IPS-11a (cell line): ENCODE results near the gene MAGEB18.

Experiments used
- H3K4me3 ChIP-seq: one replicate; pipeline ENCODE4 v1.5.1; 2013; ENCODE audit warnings: low read depth, low read length, control low read depth

The MAGEB18 gene

GRCh38 chrX:26138274-26138673 lies at the start of gene MAGEB18:
Gene MAGEB18, plus strand, starts transcription at chrX:26138343. Its CDS starts 643 bp downstream, at chrX:26138986.
- no peak within 1 kb of the TSS for H3K4me3 ChIP-seq

- no peak overlapping the region for H3K4me3 ChIP-seq
Measured at GRCh38 chrX:26100421-26100920, 37.7 kb upstream of the MAGEB18 start.

GRCh38 chrX:26109142-26109541 lies 29.0 kb upstream of the MAGEB18 start:
- H3K4me3 ChIP-seq = no peak overlapping the region

GRCh38 chrX:26146024-26146423 lies 7.9 kb downstream of the MAGEB18 start:
- H3K4me3 ChIP-seq = no peak overlapping the region

GRCh38 chrX:26160301-26160700 lies 22.2 kb downstream of the MAGEB18 start, which contains the start of gene MAGEB6B:
Gene MAGEB6B, plus strand, starts transcription at chrX:26160601. Its CDS starts 0 bp downstream, at chrX:26160601.
- no peak within 1 kb of the TSS for H3K4me3 ChIP-seq
